ENCODE measurements around the gene ZSCAN22.
"Not testable (repeated sequence)": the region's sequence is repeated elsewhere in the genome, so short reads cannot be mapped to it uniquely, and the experiment has no call there.

ZSCAN22 gene

DNA sequence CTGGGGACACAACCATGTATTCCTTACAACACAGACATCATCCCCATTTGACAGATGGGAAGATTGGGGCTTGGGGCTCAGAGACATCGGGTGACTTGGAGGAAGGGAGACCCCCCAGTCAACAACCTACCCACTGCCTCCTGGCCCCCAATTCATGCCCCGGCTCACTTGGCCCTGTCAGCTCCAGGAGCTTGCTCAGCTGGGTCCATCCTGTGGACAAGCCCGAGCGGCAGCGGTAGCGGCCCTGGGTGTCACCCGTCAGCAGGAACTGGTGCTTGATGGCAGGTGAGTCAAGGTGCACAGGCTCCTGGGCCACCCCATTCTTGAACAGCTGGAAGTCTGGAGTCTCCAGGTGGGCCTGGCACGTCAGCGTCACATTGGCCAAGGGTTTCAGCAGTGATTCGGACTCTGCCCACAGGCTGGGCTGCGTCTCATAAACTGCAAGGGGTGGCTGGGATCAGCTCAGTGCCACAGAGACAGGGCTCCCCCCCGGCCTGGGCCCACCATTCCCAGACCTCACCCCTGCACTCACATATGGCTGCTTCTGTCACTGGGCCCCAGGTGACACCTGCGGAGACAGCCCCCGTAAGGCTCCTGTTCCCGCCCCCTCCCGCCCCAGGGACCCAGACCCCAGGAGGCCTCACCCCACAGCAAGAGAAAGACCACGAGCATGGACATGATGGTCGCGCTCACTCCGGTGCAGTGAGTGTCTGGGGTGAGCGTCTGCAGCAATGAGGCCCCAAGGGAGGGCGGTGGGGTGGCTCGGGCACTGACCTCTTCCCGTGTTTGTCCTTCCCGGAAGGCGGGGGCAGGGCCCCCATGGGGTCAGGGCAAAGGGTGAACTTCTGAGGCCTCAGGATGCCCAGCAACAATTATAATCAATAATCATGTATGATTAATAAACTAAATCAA lies 26.2 kb downstream of the ZSCAN22 start, which contains the start of gene A1BG:
Gene A1BG (minus strand): TSS at position 733 of the 912 bp plus-strand sequence. CDS start 55 bp downstream, at position 678.
- DNase-seq: no peak

- DNase-seq: no peak
Observed at GRCh38 chr19:58353717-58354477, 27.1 kb downstream of the ZSCAN22 start.

DNA sequence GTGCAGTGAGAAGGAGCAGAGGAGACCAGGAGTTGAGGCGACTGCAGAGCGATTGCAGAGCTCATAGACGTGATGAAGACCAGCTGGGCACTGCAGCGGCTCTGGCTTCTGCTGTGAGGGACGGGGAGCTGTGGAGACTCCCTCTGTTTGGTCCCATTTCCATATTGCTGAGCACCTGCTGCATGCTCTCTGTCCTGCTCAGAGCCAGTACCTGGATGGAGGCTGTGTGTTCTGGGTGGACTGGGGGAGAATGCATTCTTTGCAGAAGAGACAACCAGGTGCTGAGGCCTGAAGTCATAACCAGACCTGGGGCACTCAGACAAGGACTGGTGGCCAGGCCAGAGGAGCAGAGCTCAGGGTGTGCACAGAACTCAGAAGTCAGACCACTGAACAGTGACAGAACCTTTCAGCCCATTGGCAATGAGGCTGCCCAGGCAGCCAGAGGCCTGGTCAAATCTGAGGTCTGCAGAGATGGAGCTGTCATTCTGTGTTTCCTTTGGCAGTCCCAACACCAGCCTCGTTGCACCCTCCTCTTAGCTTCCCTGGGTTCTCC lies 27.8 kb downstream of the ZSCAN22 start:
- DNase-seq: no peak

DNA sequence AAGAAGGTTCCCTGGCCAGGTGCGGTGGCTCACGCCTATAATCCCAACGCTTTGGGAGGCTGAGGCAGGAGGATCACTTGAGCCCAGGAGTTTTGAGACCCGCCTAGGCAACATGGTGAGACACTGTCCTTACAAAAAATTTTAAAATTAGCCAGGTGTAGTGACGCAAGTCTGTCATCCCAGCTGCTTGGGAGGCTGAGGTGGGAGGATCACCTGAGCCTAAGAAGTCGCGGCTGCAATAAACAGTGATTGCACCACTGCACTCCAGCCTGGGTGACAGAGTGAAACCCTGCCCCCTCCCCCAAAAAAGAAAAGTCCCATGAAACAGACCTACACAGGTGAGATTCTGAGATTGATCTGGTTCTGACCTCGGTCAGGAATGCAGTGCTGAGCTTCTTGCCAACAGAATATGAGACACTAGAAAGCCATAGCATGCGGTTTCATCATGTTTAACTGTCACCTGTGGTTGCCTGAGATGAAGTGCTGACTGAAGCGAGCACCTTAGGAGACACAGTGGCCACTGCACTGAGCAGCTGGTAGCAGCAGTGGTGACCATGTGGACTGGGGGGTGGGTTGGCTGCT lies 28.5 kb downstream of the ZSCAN22 start:
- no peak for DNase-seq

DNA sequence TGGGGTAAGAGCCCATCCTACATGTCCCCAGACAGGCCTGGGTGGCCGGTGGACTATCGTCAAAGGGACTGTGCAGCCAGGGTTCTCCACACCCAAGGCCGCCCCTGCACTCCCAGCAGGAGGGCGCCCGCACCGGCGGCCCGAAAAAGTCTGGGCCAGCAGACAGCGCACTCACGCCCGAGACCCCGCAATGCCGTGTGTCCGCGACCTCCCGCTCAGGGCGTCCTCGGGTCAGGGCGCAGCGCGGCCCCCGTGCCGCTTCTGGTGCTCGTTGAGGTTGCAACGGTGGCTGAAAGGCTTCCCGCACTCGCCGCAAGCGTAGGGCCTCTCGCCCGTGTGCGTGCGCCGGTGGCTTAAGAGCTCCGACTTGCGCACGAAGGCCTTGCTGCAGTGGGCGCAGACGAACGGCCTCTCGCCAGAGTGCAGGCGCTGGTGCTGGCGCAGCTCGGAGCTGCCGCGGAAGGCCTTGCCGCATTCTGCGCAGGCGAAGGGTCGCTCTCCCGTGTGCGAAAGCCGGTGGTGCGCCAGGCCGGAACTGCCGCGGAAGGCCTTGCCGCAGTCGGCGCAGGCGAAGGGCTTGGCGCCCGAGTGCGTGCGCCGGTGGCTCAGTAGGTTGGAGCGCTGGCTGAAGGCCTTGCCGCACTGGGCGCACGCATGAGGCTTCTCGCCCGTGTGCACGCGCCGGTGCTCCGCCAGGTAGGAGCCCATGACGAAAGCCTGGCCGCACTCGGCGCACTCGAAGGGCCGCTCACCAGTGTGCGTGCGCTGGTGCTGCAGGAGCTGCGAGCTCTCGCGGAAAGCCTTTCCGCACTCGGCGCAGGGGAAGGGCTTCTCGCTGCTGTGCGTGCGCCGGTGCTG lies 29.3 kb downstream of the ZSCAN22 start:
- no peak for DNase-seq

DNA sequence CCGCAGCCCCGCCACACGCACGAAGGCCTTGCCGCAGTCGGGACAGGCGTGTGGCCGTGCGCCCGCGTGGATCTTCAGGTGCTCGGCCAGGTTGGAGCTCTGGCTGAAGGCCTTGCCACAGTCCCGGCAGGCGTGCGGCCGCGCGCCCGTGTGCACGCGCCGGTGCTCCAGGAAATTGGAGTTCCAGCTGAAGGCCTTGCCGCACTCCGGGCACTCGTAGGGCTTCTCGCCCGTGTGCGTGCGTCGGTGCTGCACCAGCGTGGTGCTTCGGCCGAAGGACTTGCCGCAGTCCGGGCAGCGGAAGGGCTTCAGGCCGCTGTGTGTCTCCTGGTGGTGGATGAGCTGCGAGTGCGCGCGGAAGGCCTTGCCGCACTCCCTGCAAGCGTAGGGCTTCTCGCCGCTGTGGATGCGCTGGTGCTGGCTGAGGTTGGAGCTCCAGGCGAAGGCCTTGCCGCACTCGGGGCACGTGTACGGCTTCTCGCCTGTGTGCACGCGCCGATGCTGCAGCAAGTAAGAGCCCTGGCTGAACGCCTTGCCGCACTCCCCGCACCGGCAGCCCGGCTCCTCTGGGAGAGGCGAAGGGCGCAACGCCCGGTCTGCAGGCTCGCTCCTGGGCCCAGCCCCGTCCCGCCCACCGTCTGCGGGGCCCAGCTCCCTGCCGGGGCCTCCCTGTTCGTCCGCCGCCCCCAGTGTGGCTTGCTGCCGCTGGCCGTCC lies 30.1 kb downstream of the ZSCAN22 start:
- DNase-seq: no peak

DNA sequence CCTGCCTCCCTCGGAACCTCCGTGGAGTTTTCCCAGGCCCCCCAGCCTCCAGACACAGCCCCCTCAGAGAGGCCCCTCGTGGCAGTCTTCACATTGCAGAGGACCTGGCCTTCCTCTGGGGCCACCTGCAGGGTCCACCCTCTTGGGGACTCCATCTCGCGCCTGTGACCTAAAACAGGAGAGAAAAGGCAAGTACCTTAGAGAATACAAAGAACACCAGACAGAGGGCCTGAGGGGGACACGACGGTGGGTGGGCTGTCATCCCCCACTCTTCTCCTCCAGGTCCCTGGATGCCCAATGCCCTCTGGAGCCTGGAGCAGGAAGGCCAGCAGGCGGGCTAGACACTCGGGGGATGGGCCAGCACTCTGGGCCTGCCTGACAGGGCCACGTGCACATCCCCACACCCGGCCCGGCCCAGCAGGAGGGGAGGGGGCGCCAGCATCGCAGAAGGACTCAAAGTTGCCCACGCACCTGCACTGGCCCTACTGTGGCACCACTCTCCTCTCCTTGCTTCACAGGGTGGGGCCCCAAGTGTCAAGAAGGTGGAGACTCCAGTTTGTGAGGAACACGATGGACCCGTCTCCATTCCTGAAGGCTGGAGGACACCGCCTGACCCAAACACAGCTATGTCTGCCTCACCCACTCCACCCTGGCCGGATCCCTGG lies 30.8 kb downstream of the ZSCAN22 start:
- DNase-seq: no peak

GRCh38 chr19:58361900-58362271 lies 35.1 kb downstream of the ZSCAN22 start:
- peak; percentile 75 for DNase-seq

DNA sequence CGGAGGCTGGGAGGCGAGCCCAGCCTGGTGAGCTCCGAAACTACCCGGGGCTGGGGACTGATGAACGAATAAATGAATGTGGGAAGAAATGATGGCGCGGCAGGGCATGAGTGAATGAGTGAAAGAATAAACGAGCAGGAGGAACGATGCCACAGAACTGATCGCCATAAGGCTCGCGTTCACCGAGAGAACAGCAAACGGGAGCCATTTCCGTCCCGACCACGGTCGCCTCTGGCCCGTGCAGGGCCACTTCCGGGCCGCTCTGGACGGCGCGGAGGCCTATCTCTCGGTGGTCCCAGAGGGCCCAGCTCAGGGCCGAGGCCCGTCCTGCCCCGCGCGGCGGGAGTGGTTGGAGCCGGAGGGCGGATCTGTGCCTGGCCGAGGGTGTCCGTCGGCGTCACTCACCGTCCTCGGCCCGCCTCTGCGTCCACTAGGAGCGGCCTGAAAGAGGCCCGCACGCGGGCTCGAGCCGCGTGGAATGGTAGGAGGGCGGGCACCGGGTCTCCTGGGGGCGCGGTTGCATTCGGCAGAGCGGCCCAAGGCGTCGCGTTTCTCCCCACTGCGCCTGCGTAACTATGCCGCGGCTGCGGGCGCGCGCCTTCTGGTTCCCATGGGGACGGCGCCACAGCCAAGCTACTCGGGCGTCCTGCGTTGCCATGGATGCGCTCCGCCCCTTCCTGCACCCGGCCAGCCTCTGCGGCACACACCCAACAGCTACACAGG lies 35.6 kb downstream of the ZSCAN22 start, which contains the start of gene ZNF497:
Gene ZNF497 (minus strand): TSS at position 480 of the 723 bp plus-strand sequence. CDS start 5,116 bp downstream, outside the sequence.
- DNase-seq: peak; percentile 99

- DNase-seq: no peak
Observed at GRCh38 chr19:58364146-58364545, 37.4 kb downstream of the ZSCAN22 start.

DNA sequence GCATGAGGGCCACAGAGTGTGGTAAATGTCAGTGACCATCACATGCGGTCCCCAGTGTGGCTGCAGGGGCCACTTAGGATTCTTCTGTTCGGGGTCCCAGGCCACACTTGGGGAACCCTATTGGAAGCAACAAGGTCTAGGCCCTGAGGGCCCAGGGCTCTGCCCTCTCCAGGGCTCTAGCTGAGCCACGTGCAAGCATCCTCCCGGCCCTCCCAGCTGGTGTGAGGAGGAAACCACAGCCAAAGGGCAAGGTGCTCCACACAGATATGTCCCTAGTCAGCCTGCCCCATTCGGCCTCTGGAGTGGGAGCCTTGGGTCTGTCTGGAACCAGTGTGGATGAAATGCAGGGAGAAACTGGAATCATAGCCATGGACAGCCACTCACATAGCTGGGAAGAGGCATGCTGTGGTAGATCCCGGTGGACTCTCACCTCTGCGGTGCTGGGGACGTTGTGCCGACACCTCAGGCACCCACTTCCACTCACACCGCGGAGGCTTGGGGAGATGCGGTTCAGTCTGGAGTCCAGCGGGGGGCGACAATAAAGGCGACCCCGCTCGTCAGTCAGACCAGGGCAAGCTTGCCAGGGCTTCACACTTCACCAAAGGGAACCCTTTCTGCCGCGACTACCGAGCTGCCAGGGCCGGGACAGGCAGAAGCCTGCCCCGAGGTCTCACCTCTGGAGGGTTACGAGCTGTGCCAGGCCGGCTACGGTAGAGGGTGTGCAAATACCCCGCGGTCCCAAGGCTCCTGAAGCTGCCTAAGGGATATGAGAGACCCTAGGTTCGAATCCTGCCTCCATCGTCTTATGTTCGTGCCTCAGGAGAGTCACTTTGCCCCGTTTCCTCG lies 40.0 kb downstream of the ZSCAN22 start:
- DNase-seq: no peak

DNA sequence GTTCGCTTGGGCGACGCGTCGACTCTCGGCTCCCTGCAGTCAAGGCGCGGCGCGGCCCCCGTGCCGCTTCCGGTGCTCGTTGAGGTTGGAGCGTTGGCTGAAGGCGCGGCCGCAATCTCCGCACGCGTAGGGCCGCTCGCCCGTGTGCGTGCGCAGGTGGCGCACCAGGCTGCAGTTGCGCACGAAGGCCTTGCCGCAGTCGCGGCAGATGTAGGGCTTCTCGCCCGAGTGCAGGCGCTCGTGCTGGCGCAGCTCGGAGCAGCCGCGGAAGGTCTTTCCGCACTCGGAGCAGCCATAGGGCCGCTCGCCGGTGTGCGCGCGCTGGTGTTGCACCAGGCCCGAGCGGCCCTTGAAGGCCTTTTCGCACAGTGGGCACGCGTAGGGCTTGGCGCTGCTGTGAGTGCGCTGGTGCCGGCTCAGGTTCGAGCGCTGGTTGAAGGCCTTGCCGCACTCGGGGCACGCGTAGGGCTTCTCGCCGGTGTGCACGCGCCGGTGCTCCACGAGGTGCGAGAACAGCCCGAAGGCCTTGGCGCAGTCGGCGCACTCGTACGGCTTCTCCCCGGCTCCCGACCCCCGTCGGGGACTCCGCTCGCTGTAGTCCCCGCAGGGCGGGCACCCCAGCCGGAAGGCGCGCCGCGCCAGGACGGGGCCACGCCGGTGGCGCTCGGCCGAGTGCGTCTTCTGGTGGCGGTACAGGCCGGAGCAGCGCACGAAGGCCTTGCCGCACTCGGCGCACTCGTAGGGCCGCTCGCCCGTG lies 41.1 kb downstream of the ZSCAN22 start:
- DNase-seq: no peak

GRCh38 chr19:58368561-58369360 lies 42.0 kb downstream of the ZSCAN22 start:
- DNase-seq: no peak

GRCh38 chr19:58372311-58373133 lies 45.7 kb downstream of the ZSCAN22 start:
- no peak for DNase-seq

DNA sequence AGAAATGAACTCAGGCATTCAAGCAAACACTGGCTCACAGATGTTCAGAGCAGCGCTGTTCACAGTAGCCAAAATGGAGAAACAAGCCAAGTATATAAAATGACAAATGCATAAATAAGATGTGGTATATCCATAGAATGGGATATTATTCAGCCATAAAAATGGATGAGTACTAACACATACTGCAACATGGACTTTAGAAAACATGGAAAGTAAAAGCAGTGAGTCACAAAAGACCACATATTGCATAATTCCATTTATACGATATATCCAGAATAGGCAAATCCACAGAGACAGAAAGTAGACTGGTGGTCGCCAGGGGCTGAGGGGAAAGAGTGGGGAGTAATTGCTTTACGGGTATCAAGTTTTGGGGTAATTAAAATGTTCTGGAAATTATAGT lies 47.4 kb downstream of the ZSCAN22 start:
- DNase-seq: no peak

GRCh38 chr19:58376724-58377123 lies 49.9 kb downstream of the ZSCAN22 start:
- not testable (repeated sequence) for DNase-seq

- no peak for DNase-seq
Observed at GRCh38 chr19:58379246-58379645, 52.5 kb downstream of the ZSCAN22 start.
